Dermis lymphatic vessel endothelial cell (primary cell): ENCODE data around the gene ITFG2. TPM values are rescaled to one million over a fixed set of nuclear protein-coding genes. Genes with fewer than 3 reads are reported as not detected.

Source experiments
- total RNA-seq: library from RNA; depleted of rRNA; stranded (reverse); fragments of >200 nt; gene quantifications from 2 replicates; pipeline ENCODE4 v1.2.1, GENCODE V29; 2014

The ITFG2 gene
- total RNA-seq: 8.9 and 12.9 TPM in 2 replicates

DNA sequence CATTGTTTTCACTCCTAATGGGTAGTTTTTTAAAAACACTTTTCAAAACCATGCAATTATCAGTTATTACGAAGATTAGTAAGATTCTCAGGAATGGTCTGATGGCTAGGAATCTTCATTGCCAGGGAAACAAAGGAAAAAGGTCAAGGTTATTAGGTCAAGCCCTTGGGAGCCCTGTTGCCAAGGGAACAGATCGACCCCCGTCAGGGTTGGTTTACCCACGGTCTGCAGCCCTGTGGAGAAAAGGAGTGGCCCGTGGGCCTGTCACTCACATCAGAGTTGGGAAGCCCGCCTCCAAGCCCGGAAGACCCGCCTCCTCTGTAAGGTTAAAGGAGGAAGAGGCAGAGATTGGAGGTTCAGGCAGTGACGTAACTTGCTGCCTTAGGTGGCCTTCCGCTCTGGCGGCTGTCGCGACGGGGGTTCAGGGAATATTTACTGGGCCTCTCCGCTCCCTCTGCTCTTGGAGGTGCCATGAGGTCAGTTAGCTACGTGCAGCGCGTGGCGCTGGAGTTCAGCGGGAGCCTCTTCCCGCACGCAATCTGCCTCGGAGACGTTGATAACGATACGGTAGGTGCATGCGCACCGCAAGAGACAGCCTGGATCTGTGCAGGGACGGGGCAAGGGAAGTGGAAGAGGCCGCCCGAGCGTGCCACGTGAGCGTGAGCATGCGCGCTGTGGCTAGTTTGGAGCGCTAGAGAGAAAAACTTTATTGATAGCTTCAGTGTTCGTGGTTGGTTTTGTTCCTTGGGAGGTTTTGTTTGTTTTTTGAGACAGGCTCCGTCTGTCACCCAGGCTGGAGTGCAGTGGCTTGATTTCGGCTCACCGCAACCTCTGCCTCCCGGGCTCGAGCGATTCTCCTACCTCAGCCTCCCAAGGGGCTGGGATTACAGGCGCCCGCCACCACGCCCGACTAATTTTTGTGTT lies at the start of gene ITFG2:
Gene ITFG2, plus strand, starts transcription at position 379 of the 924 bp plus-strand sequence. Its CDS starts 93 bp downstream, at position 472.

DNA sequence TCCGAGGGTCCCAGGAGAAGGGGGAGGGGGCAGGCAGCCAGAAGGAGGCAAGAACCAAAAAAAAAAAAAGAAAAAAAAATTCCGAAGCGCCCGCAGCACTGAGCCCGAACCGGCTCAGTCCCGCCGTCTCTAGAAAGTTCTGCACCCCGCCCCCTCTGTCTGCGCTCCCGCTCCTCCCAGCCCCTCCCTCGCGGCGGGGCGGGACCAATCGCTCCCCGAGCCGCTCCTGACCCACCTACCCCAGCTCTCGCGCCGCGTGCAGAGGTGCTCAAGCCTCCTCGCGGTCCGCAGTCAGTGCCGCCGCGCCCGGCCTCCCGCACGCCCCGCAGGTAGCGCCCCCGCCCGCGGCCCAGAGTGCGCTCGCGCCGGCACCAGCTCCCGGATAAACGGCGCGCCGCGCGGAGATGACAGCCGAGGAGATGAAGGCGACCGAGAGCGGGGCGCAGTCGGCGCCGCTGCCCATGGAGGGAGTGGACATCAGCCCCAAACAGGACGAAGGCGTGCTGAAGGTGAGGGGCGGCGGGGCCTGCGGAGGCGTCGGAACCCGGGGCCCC lies 17.7 kb upstream of the ITFG2 start, which contains the start of gene FKBP4:
Gene FKBP4, plus strand, starts transcription at position 235 of the 554 bp plus-strand sequence. Its CDS starts 170 bp downstream, at position 405.

DNA sequence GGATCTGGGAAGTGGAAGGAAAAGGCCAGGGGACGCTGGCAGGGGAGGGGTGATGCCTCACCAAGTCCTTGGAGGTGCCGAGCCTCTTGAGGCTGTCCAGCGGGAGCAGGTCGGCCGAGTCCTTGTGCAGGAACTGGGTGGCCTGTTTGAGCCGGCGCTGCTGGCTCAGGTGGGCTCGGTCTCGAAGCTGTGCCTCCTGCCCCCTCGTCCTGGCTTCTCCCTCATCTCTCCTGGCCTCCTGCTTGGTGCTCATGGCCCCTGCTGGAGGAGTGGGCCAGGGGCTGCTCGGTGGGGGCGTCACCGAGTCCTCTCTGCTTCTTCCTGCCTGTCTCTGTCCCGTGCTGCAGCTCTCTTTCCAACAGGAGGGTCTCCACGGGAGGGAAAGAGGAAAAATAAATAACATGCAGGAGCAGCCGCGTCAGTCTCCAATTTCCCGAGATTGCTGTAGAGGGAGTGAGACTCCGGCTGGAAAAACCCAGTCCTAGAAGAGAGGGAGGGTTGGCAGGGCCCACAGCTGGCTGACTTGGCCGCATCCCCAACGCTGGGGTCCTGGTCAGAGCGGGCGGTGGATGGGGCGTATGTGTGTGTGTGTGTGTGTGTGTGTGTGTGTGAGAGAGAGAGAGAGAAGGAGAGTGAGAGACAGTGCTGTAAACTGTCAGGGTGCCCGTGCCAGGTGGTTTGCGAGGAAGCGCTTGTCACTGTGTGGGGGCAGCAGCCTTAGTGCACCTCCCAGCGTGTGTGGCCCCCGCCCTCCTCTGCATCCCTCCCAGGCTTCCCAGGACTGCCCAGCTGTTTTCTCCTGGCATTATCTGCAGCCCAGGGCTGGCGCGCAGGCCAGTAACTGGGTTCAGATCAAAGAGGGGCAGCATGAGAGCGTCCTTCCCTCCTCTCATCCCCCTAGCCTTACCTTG lies 22.4 kb downstream of the ITFG2 start, which contains the start of gene NRIP2:
Gene NRIP2, minus strand, starts transcription at position 455 of the 911 bp plus-strand sequence. Its CDS starts 52 bp downstream, at position 403.

DNA sequence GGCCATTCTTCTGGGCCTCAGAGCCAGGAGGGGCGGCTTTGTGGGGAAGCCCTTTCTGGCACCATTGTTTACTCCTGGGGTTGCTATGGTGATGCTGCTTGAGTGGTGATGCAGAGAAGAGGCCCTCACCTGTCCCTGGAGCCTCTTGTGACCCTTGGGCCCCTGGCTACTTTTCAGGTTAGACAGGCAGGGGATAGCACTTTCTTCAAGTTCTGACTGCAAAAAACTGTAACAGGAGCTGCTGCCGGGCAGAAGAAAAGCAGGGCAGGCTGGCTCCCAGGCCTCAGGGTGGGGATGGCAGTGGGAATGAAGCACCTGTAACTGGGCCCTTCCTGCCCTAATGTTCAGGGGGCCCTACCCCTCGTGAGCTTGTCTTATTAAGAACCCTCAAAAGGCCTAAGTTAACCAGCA lies 44.6 kb downstream of the ITFG2 start, which contains the start of gene TEX52:
Gene TEX52, minus strand, starts transcription at position 19 of the 411 bp plus-strand sequence. Its CDS starts 13 bp downstream, at position 6.

Other genes with a start within 250 kb of the ITFG2 start
- 24.7 and 32.0 TPM in 2 replicates for gene FKBP4, start 17.7 kb upstream of the ITFG2 start, total RNA-seq
- gene NRIP2, start 22.4 kb downstream of the ITFG2 start, total RNA-seq: not detected in 2 replicates
- gene TEX52, start 44.4 kb downstream of the ITFG2 start, total RNA-seq: under 0.01 TPM in 1 of 2 replicates, not detected in the other
- 1.3 TPM in 2 replicates for gene FOXM1, start 64.5 kb downstream of the ITFG2 start, total RNA-seq
- 18.3 and 18.5 TPM in 2 replicates for gene RHNO1, start 64.6 kb downstream of the ITFG2 start, total RNA-seq
- gene TULP3, start 78.2 kb downstream of the ITFG2 start, total RNA-seq: 17.4 and 19.3 TPM in 2 replicates
- 17.5 and 18.4 TPM in 2 replicates for gene TEAD4, start 146.7 kb downstream of the ITFG2 start, total RNA-seq